ENCODE results near the gene CYGB. TPM values are rescaled to one million over a fixed set of nuclear protein-coding genes. Genes with fewer than 3 reads are reported as not detected.

The CYGB gene
- polyA plus RNA-seq, 3 donors, result not detected

DNA sequence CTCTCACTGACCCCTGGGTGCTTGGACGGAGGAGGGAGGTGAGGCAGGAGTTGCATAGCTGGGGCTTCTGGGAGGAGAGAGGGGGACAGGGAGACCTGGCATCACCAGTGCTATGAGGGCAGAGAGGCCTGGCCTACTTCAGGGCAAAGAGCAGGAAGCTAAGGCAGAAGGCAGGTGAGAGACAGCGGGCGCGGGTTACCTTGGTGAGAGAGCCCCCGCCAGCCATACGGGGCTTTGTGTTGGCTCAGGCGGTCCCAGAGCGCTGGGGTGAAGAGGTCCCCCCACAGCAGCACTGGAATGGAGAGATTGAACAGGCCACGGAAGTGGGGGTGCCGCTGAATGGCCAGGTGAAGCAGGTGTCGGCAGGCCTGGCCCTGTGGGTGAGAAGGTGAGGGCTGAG lies 36.7 kb upstream of the CYGB start:
- Mint-ChIP-seq H3K27ac (no peak overlapping the region), H3K9me3 (peaks cover 2 to 10% (median 6%) of the 10 kb centered on the region in 7 donors), H3K4me1 (peaks cover 13% of the 10 kb centered on the region), H3K4me3 (no peak overlapping the region), H3K36me3 (peaks cover 0 to 22% of the 10 kb centered on the region in 2 donors), H3K27me3 (ENCODE audit: low read depth in 3 of 3) (peaks cover under 1 to 10% (median 5%) of the 10 kb centered on the region in 3 donors)
- H3K36me3 ChIP-seq (replicated peaks in 1 of 2; ENCODE audit: control insufficient read depth in 1 of 2, insufficient read depth in 2 of 2, low read length in 2 of 2), result no peaks in the 10 kb centered on the region
- no peaks in the 10 kb centered on the region for H3K79me2 ChIP-seq (ENCODE audit: insufficient read depth, low read length)
- no peak overlapping the region for H3K27ac ChIP-seq (ENCODE audit: low read depth in 1 of 2, low read length in 2 of 2)
- H3K9me3 ChIP-seq (replicated peaks in 1 of 2; ENCODE audit: control insufficient read depth in 1 of 2, insufficient read depth in 1 of 2, low read length in 2 of 2), result no peaks in the 10 kb centered on the region
- no peak overlapping the region for H2AFZ ChIP-seq (ENCODE audit: insufficient read depth, low read depth, low read length, poor library complexity, severe bottlenecking)
- no peak overlapping the region for H3K4me2 ChIP-seq (replicated peaks; ENCODE audit: extremely low read depth, low read length, poor library complexity, severe bottlenecking)
- no peak overlapping the region for H3K9ac ChIP-seq (ENCODE audit: insufficient read depth, low read length, poor library complexity, severe bottlenecking)
- DNase-seq, result no peak
- H3K4me3 ChIP-seq (replicated peaks in 1 of 3; ENCODE audit: low read depth in 2 of 3, low read length in 3 of 3), result no peak overlapping the region
- peaks cover 4 to 6% of the 10 kb centered on the region in 2 donors for H3K4me1 ChIP-seq (ENCODE audit: control insufficient read depth in 1 of 2, insufficient read depth in 2 of 2, low read length in 2 of 2)
- peaks cover 4% of the 10 kb centered on the region for H4K20me1 ChIP-seq (ENCODE audit: insufficient read depth, low read length)
- intact Hi-C loops (cut with micrococcal nuclease), result no loop called here
- H3K27me3 ChIP-seq (ENCODE audit: control insufficient read depth in 2 of 2, insufficient read depth in 2 of 2, low read length in 2 of 2), result no peaks in the 10 kb centered on the region
- TF ChIP-seq, protein P1, sequence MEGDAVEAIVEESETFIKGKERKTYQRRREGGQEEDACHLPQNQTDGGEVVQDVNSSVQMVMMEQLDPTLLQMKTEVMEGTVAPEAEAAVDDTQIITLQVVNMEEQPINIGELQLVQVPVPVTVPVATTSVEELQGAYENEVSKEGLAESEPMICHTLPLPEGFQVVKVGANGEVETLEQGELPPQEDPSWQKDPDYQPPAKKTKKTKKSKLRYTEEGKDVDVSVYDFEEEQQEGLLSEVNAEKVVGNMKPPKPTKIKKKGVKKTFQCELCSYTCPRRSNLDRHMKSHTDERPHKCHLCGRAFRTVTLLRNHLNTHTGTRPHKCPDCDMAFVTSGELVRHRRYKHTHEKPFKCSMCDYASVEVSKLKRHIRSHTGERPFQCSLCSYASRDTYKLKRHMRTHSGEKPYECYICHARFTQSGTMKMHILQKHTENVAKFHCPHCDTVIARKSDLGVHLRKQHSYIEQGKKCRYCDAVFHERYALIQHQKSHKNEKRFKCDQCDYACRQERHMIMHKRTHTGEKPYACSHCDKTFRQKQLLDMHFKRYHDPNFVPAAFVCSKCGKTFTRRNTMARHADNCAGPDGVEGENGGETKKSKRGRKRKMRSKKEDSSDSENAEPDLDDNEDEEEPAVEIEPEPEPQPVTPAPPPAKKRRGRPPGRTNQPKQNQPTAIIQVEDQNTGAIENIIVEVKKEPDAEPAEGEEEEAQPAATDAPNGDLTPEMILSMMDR (IDR thresholded peaks at IDR 0.05), result no peak
- WGBS (ENCODE audit: insufficient coverage), result 96% methylated on average over 10 of the region's 11 CpGs

DNA sequence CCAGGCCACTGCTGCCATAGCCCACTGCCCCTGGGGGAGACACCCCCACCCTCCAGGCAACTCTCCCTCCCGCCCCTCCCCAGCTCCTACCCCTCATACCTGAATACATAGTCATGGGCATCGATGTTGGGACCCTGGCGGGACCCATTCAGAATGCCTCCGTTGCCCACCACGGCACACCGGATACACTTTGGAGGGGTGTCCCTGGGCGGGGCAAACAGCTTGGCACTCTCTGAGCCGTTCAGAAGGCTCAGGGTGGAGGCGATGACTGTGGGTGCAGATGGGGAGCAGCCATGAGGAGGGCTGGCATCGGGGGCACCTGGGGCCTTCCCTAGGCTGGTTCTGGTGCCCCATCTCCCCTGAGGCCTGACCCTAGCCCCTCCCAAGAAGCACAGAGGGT lies 35.6 kb upstream of the CYGB start:
- Histone ChIP-seq H3K9ac (ENCODE audit: insufficient read depth, low read length, poor library complexity, severe bottlenecking) (no peak overlapping the region), H3K36me3 (replicated peaks in 1 of 2; ENCODE audit: control insufficient read depth in 1 of 2, insufficient read depth in 2 of 2, low read length in 2 of 2) (no peaks in the 10 kb centered on the region), H3K4me2 (replicated peaks; ENCODE audit: extremely low read depth, low read length, poor library complexity, severe bottlenecking) (no peak overlapping the region), H3K4me1 (ENCODE audit: control insufficient read depth in 1 of 2, insufficient read depth in 2 of 2, low read length in 2 of 2) (peaks cover 11 to 12% of the 10 kb centered on the region in 2 donors), H3K9me3 (replicated peaks in 1 of 2; ENCODE audit: control insufficient read depth in 1 of 2, insufficient read depth in 1 of 2, low read length in 2 of 2) (no peaks in the 10 kb centered on the region), H3K27ac (ENCODE audit: low read depth in 1 of 2, low read length in 2 of 2) (no peak overlapping the region), H4K20me1 (ENCODE audit: insufficient read depth, low read length) (peaks cover 7% of the 10 kb centered on the region), H3K4me3 (replicated peaks in 1 of 3; ENCODE audit: low read depth in 2 of 3, low read length in 3 of 3) (no peak overlapping the region), H2AFZ (ENCODE audit: insufficient read depth, low read depth, low read length, poor library complexity, severe bottlenecking) (no peak overlapping the region), H3K79me2 (ENCODE audit: insufficient read depth, low read length) (no peaks in the 10 kb centered on the region), H3K27me3 (ENCODE audit: control insufficient read depth in 2 of 2, insufficient read depth in 2 of 2, low read length in 2 of 2) (peaks cover 0 to 7% of the 10 kb centered on the region in 2 donors)
- Mint-ChIP-seq H3K27ac (no peak overlapping the region), H3K4me3 (no peak overlapping the region), H3K4me1 (peaks cover 20% of the 10 kb centered on the region), H3K36me3 (peaks cover 0 to 21% of the 10 kb centered on the region in 2 donors), H3K9me3 (peaks cover 2 to 13% (median 6%) of the 10 kb centered on the region in 7 donors), H3K27me3 (ENCODE audit: low read depth in 3 of 3) (peaks cover 9 to 19% (median 12%) of the 10 kb centered on the region in 3 donors)
- intact Hi-C loops (cut with micrococcal nuclease), result no loop called here
- WGBS (ENCODE audit: insufficient coverage), result 87% methylated on average over 5 of the region's 10 CpGs
- TF ChIP-seq, protein P1 (IDR thresholded peaks at IDR 0.05), result no peak
- no peak for DNase-seq
